Activated effector memory CD4-positive, alpha-beta T cell treated with anti-CD3 and anti-CD28 coated beads, Interleukin-2, amount 50 U/mL, for 16 hours (primary cell): ENCODE measurements around the gene CPM.
"Not testable (repeated sequence)": the region's sequence is repeated elsewhere in the genome, so short reads cannot be mapped to it uniquely, and the experiment has no call there.

ENCODE experiments used
- DNase-seq: peaks from one replicate; pipeline ENCODE4 v3.0.0-alpha.2; 2020

The CPM gene

DNA sequence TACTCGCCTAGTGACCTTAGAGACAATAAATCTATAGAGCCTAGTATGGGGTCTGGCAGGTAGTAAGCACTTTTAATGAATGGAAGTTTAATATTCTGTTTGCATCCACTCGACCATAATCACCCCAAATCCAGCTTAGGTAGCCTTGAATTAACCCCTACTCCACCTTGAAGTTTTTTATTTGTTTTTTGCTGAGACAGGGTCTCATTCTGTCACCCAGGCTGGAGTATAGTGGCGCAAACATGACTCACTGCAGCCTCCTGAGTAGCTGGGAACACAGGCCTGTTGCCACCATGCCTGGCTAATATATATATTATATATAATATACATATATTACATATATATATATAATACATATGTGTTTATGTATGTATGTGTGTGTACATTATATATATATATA lies 86.2 kb downstream of the CPM start:
- no peak for DNase-seq

DNA sequence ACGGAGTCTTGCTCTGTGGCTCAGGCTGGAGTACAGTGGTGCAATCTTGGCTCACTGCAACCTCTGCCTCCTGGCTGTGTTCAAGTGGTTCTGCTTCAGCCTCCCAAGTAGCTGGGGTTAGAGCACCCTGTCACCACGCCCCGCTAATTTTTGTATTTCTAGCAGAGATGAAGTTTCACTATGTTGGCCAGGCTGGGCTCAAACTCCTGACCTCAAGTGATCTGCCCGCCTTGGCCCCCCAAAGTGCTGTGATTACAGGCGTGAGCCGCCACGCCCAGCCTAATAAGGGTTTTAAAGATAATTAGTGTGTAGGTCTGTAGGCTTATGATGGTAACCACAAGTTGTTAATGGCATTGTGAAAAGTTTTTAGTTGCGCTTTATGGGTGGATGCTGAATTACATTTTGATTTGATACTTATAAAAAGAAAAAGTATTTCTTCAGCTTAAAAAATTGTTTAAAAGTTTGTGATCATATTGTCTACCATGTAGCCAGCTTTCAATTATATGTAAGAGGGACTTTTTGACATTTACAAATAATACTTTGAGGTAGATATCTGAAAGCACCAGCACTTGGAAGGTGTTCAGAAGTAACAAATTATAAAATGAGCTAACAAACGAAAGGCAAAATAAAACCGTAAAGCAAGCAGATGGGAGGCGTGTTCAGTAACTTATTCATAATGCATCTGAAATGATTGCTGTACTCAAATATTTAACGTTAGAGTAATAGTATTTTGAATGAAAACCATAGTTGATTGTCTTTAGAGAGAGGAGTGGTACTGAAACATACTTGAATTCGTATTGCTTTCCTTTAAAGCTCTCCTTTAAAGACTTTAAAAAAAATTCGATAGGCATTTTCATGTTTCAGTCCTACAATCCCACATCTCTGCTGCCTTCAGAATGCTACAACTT lies 87.9 kb downstream of the CPM start:
- no peak for DNase-seq

DNA sequence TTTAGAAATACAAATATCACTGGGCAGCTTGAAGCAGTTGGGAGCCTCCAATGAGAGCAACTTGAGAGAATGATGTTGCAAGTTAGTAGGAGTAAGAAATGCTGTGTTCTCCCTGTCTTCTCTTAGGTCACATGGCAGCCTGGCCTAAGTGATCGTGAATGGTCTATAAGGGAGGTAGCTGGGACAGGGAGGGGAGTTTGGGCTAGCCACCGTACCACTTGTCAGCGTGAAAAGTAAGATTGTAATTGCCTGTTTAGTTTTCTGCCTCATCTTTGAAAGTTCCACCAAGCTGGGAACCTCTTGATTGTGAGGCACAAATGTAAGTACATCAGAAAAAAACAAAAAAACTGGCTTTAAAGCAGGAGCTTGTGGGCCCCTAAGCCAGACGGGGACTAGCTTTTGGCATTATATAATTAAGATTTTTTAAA lies 88.6 kb downstream of the CPM start:
- DNase-seq: no peak

DNA sequence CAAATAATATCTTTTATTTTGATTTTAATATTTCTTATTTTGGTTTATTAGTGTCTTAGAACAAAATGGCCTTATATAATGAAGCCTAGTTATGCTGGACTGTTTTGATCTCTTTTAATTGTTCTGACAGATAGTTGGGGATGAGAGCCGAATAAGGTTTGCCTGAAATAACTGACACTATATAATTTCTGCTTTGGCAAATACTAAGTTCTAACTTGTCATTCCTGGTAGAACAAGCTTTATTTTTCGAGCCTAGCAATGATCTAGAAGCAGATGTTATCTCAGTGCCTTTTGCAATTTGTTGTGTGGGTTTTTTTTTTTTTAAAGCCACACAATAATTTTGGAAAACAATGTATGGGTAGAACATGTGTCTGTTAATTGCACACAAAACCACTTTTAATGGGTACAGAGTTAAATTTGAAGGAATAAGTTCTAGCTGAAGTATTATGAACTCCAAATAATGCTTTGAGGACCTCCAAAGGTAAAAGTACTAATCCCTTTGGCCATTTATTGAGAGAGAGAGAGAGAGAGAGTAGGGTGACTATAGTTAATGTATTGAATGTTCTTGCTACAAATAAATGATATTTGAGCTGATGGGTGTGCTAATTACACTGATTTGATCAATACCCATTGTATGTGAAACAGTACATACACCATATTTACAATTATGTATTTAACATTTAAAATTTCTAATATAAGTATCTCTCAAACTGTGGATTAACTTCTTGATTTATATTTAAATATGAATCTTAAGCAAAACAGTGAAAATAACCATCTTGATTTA lies 90.0 kb downstream of the CPM start:
- DNase-seq: no peak

DNA sequence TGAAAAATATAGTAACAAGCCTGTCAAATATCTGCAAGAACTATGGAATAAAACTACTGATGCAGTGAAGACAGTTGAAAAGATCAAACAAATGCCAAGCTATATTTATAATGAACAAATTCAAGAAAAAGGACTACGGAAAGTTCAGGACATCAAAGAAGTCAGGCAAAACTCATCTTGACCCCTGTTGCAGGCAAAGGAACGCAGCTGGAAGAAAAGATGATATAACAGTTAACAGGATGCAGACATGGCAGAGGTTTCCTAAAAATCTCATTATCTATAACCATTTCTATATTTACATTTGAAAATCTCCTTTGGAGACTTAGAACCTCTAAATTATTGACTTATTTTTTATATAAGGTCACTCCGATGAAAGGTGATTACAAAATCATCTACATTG lies 90.8 kb downstream of the CPM start:
- no peak for DNase-seq

DNA sequence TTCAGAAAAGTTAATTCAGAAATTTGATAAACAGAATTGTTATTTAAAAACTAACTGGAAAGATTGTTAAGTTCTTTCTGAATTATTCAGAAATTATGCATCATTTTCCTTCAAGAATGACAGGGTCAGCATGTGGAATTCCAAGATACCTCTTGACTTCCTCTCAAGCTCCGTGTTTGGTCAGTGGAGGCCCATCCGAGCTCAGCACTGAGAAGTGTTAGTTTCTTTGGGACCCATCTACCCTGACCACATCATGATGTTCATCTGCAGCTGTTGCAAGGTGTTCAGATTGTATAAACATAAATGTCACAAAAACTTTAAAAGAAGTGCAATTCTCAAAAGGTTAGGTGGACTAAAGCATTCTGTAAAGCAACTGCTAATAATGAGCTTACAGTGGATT lies 91.3 kb downstream of the CPM start:
- DNase-seq: no peak

DNA sequence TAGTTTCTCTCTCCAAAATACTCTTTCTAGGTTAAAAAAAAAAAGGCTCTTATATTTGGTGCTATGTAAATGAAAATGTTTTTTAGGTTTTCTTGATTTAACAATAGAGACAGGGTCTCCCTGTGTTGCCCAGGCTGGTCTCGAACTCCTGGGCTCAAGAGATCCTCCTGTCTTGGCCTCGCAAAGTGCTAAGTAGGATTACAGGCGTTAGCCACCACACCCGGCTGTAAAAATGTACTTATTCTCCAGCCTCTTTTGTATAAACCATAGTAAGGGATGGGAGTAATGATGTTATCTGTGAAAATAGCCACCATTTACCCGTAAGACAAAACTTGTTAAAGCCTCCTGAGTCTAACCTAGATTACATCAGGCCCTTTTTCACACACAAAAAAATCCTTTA lies 91.8 kb downstream of the CPM start:
- DNase-seq: not testable (repeated sequence)

DNA sequence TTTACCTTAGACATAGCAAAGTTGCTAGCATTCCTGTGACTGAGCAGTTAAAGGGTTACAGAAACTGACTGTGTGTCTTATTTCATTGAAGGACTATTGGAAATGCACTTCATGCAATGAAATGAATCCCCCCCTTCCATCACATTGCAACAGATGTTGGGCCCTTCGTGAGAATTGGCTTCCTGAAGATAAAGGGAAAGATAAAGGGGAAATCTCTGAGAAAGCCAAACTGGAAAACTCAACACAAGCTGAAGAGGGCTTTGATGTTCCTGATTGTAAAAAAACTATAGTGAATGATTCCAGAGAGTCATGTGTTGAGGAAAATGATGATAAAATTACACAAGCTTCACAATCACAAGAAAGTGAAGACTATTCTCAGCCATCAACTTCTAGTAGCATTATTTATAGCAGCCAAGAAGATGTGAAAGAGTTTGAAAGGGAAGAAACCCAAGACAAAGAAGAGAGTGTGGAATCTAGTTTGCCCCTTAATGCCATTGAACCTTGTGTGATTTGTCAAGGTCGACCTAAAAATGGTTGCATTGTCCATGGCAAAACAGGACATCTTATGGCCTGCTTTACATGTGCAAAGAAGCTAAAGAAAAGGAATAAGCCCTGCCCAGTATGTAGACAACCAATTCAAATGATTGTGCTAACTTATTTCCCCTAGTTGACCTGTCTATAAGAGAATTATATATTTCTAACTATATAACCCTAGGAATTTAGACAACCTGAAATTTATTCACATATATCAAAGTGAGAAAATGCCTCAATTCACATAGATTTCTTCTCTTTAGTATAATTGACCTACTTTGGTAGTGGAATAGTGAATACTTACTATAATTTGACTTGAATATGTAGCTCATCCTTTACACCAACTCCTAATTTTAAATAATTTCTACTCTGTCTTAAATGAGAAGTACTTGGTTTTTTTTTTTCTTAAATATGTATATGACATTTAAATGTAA lies 93.5 kb downstream of the CPM start:
- no peak for DNase-seq

DNA sequence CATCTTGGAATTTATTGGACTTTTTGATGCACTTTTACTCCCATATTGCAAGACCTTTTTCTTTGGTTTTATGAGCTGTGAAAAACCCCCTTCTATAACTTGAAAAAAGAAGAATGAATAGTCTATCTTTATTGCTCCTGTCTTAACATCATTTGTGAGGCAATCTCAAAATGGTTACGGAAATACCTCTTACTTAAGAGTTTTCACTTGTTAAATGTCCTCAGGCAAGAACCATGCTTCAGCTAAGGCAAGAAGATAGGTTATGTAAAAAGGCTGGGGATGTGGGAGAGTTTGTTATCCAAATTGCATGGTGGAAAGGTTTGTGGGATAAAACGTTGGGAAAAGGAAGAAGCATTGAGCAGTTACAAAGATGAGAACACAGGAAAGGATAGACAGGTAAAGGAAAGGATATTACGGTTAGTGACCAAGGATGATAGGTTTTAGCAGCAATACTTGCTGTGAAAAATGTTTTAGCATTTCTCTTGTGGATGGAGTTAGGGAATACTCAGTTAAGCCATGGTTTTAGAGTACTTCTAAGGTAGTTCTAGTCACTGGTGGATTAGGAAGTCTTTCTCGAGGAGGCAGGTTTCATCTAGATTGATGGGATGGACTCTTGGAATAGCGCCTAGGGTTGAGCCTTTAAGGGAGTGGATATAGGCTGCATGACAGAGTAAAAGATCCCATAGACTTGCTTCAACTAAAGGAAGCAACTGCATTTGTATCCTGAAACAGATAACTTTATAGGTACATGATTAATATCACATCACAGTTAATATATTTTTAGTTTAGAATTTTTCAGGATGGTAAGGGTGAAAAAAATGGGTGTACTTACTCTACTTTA lies 94.7 kb downstream of the CPM start:
- DNase-seq: no peak

DNA sequence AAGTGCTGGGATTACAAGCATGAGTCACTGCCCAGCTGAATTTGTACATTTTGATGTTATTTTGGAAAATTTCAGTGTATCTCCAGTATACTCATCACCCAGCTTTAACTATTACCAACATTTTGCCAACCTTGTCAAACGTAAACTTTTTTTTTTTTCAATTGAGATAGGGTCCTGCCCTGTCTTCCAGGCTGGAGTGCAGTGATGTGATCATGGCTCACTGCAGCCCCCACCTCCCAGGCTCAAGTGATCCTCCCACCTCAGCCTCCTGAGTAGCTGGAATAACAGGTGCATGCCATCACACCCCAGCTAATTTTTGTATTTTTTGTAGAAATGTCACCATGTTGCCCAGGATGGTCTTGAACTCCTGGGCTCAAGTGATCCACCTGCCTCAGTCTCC lies 95.8 kb downstream of the CPM start:
- no peak for DNase-seq

DNA sequence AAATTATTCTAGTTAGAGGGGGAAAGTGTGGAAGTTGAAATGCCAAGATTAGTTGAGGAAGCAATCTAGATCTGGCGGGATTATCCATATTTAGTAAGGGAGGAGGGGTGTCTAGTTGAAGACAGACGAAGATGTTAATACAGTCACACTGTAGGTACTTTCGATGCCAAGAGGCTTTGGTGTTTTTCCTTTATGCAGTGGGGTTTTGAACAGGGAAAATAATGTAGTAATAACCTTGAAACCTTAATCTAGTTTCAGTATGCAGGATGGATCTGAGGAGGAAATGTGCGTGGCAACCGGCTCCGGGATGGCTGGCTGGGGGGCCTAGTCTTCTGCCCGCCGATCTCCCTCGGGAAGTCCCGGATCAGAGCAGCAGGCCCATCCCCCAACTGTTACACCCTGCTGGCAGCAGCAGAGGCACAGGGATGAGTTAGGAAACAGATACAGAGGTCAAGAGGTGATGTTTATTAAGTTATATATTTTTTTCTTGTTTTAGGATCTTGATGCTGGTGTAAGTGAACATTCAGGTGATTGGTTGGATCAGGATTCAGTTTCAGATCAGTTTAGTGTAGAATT lies 97.5 kb downstream of the CPM start:
- DNase-seq: no peak

DNA sequence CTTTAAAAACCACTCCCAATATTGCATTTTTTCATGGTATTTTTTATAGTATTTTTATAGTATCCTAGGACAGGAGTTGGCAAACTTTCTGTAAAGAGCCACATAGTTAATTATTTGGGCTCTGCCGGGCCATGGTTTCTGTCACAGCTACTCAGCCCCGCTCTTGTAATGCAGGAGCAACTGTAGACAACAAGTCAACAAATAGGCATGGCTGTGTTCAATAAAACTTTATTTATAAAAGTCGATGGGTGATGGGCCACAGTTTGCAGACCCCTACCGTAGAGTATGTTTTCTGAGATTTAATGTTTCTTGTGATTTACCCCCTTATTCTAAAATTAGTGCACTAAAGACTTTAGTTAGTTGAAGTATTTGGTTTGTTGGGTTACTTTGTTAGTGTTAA lies 99.5 kb downstream of the CPM start:
- DNase-seq: no peak

DNA sequence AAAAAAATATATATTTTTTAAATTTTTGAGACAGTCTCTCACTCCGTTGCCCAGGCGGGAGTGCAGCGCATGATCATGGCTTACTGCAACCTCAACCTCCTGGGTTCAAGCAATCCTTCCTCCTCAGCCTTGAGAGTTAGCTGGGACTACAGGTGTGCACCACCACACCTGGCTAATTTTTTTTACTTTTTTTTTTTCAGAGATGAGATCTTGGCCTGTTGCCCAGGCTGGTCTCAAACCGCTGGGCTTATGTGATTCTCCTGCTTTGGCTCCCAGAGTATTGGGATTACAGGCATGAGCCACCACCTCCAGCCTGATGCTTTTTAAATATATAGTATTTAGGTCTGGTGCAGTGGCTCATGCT lies 100.5 kb downstream of the CPM start:
- DNase-seq: no peak

DNA sequence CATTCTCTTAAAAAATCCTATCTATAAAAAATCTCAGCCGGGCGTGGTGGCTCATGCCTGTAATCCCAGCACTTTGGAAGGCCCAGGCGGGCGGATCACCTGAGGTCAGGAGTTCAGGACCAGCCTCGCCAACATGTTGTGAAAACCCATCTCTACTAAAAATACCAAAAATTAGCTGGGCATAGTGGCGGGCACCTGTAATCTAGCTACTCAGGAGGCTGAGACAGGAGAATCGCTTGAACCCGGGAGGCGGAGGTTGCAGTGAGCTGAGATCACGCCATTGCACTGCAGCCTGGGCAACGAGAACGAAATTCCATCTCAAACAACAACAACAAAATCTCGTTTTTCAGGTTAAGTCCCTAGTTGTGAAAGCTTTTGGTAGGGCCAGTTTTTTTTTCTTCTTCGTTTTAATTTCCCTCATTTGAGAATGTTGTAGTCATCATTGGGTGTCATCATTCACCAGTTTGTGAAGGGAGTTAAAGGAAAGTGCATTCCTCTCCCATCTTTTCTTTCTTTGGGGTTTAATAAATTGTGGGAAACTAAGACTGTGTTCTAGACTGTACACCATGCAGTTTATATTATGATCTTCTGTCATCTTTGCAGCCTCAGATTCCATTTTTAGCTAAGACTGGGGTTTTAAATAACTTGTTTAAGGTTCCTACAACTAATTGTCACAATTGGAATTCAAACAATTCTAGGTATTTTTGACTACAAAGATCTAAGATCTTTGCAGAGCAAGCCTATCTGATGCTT lies 101.0 kb downstream of the CPM start:
- no peak for DNase-seq

DNA sequence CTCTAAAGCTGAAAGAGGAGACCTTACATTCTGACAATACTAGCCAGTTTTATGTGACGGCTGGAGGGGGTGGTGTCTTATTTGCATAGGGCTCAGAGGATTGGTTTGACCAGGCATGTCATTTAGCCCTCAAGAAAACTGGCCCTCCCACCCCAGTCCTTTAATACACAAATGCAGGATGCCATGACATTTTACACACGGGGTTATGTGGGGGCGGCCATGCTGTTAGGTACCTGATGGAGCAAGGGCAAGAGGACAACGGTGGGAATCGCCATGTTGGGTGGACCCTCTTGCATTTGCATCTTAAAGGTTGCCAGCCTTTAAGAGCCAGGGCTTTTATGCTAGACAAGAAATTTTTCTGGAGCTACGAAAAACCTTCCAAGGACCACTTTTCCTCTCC lies 101.7 kb downstream of the CPM start:
- DNase-seq: no peak

DNA sequence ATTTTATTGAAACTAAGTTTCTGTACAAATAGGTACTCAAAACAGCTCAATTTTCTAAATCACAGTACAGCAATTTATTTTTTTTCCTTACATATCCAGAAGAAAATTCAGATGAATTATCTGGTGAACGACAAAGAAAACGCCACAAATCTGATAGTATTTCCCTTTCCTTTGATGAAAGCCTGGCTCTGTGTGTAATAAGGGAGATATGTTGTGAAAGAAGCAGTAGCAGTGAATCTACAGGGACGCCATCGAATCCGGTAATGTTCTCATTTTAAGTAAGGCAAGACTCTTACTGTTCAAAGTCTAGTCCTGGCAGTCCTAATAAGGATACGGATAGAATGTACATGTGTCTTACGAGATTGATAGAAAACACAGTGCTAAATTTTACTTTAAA lies 104.3 kb downstream of the CPM start:
- no peak for DNase-seq

DNA sequence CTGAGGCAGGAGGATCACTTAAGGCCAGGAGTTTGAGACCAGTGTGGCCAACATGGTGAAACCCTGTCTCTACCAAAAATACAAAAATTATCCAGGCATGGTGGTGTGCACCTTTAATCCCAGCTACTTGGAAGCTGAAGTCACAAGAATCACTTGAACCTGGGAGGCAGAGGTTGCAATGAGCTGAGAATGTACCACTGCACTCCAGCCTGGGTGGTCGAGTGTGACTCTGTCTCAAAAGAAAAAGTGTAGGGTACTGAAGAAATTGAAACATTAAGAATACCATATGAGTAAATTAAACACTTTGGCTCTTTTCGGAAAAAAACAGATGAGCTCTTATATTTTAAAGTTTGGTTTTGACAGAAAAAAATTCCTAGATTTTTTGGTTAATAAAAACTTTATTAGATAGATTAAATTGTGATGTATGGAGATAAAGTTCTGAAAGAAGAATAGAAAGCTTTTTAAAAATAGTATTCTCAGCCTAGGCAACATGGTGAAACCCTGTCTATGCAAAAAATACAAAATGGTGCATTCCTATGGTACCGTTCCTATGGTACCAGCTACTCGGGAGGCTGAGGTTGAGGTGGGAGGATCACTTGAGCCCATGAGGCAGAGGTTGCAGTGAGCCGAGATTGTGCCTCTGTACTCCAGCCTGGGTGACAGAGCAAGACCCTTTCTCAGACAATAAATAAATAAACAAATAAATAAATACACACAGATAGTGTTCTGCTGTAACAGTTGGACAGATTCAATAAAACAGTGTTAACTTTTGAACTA lies 104.9 kb downstream of the CPM start:
- no peak for DNase-seq

DNA sequence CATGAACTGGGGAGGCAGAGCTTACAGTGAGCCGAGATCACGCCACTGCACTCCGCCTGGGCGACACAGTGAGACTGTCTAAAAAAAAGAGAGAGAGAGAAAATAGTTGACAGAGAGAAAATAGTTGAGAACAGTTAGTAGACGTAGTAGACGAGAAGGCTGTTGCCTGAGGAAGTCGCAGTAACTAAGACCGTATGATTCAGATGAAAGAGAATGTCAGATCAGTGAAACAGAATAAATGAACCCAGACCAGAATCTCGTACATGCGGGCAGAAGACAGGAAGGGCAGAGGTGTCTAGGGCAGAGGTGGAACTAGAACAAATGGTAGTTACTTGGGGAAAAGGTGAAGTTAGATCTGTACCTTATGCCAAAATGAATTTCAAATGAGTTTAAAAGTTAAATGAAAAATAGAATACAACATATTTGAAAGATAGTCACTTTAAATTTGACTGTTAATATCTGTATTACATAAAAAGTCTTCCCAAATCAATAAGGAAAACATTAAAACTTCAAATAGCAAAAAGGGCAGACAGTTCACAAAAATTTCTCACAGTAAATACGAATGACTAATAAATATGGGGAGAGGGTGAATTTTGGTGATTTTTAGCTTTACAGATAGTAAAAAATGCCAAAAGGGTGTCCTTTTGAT lies 107.3 kb downstream of the CPM start:
- no peak for DNase-seq

DNA sequence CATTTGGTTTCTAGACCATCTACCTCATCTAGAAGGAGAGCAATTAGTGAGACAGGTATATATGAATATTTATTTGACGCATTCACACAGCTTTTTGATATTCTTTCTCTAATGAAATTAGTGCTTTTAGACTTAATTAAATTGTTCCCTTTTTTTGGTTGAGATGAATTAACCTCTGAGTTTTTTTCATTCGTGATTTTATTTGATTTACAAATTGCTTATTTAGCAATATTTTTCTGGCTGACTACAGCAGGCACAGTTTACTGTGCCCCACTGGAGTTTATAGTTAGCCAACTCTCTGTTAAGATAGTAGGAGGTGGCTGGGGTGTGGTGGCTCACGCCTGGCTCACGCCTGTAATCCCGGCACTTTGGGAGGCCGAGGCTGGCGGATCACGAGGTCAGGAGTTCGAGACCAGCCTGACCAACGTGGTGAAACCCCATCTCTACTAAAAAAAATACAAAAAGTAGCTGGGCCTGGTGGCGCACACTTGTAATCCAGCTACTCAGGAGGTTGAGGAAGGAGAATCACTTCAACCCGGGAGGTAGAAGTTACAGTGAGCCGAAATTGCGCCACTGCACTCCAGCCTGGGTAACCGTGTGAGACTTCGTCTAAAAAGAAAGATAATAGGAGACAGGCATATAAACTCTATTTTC lies 108.2 kb downstream of the CPM start:
- no peak for DNase-seq
